ENCODE measurements around the gene GSTT2. TPM values are rescaled to one million over a fixed set of nuclear protein-coding genes. Genes with fewer than 3 reads are reported as not detected.

GSTT2 gene
- total and polyA plus RNA-seq, 2 donors (not counting 3 experiments of a cell fraction or from before 2014, with no cell fraction given) = 3.0 TPM; not detected in 1

DNA sequence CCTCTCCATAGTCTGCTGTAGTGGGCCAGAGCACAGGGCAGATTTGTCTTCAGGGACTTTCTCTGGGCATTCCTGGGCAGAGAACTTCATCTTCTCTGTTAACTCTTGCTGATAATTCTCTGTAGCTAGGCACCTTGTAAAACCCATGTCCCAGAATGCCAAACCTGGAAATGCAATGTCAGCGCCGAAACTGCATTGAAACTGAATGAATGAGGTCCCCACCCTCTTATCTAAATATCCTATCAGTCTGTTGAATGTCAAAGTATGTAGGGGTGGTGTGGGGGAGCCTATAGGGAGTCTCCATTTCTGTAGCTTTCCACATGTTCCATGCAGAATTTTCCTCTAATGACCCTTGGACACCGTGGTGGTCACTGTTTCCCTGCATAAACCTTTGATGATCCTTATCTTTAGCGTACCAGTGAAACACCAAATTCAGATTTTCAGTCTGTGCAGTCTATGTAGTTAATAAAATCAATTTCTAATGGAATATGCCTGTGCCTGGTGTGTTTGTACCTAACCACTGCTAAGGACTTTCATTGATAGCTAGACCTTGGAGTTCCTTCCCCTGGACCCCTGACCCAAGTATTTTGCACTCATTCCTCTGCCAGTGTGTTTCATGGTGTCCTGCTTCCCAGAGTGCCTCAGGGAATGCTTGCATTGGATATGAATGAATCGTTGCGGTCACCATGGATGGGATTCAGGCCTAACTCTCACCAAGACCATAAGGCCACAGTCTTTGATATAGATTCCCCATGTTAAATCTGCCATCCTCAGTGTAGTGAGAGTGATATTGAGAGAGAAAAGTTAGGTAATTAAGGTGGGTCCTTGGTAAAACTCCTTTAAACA is 28.7 kb downstream of the GSTT2 start:
- Histone ChIP-seq H3K27ac (ENCODE audit: insufficient read depth, low read depth, low read length) (no peak overlapping the region), H3K27me3 (ENCODE audit: control insufficient read depth in 2 of 2, insufficient read depth in 2 of 2, low read length in 2 of 2) (no peaks in the 10 kb centered on the region), H3K4me1 (ENCODE audit: control insufficient read depth, extremely low read depth, insufficient read depth, low read length) (peaks cover 5% of the 10 kb centered on the region), H3K9me1 (replicated peaks; ENCODE audit: control insufficient read depth, extremely low read depth, insufficient read depth, low read length) (no peaks in the 10 kb centered on the region), H2AFZ (ENCODE audit: low read depth, low read length) (no peak overlapping the region), H3K36me3 (ENCODE audit: control insufficient read depth in 2 of 2, extremely low read depth in 1 of 2, insufficient read depth in 2 of 2, low read length in 2 of 2) (no peaks in the 10 kb centered on the region), H3K4me3 (replicated peaks in 1 of 3; ENCODE audit: insufficient read depth in 1 of 3, low read depth in 1 of 3, low read length in 3 of 3) (no peak overlapping the region), H3K4me2 (ENCODE audit: insufficient read depth, low read length) (no peak overlapping the region), H3K9me3 (replicated peaks; ENCODE audit: control insufficient read depth, insufficient read depth, low read length) (no peaks in the 10 kb centered on the region), H3K9ac (replicated peaks; ENCODE audit: extremely low read depth, insufficient read depth, low read length) (no peak overlapping the region), H3K79me2 (ENCODE audit: control insufficient read depth, insufficient read depth, low read length) (peaks cover 13% of the 10 kb centered on the region), H4K20me1 (replicated peaks; ENCODE audit: control insufficient read depth, extremely low read depth, insufficient read depth, low read length) (no peaks in the 10 kb centered on the region)
- no TSS peak for BruUV-seq (replicated peaks)
- ChIA-PET POLR2A (no interaction called here), CTCF (no interaction called here)
- FAIRE-seq (no peak), DNase-seq (ENCODE audit: low read depth, low spot score) (no peak)
- intact Hi-C loops (cut with micrococcal nuclease) (no loop called here), dilution Hi-C loops (cut with MboI; ENCODE audit: extremely low pct_ligation_motif_present, low sequenced_read_pairs) (no loop called here)
- TF ChIP-seq, protein P1, sequence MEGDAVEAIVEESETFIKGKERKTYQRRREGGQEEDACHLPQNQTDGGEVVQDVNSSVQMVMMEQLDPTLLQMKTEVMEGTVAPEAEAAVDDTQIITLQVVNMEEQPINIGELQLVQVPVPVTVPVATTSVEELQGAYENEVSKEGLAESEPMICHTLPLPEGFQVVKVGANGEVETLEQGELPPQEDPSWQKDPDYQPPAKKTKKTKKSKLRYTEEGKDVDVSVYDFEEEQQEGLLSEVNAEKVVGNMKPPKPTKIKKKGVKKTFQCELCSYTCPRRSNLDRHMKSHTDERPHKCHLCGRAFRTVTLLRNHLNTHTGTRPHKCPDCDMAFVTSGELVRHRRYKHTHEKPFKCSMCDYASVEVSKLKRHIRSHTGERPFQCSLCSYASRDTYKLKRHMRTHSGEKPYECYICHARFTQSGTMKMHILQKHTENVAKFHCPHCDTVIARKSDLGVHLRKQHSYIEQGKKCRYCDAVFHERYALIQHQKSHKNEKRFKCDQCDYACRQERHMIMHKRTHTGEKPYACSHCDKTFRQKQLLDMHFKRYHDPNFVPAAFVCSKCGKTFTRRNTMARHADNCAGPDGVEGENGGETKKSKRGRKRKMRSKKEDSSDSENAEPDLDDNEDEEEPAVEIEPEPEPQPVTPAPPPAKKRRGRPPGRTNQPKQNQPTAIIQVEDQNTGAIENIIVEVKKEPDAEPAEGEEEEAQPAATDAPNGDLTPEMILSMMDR (IDR thresholded peaks at IDR 0.05; ENCODE audit: extremely low read depth in 1 of 2, insufficient read depth in 1 of 2, low read depth in 1 of 2, low read length in 2 of 2) = no peak
- TF ChIP-seq MYC (IDR thresholded peaks at IDR 0.05; ENCODE audit: low read depth, low read length) (no peak), JUN (IDR thresholded peaks at IDR 0.05; ENCODE audit: borderline replicate concordance, insufficient read depth, insufficient read length, low read depth) (no peak), POLR2A (IDR thresholded peaks at IDR 0.05; ENCODE audit: low read depth, low read length) (no peak), POLR2AphosphoS5 (IDR thresholded peaks at IDR 0.05; ENCODE audit: insufficient read depth, low read depth, low read length) (no peak), GATA2 (IDR thresholded peaks at IDR 0.05; ENCODE audit: insufficient read depth, insufficient read length, low read depth, low read length) (no peak), FOS (IDR thresholded peaks at IDR 0.05; ENCODE audit: borderline replicate concordance, insufficient read depth, low read length) (no peak), EZH2 (IDR thresholded peaks at IDR 0.05; ENCODE audit: borderline replicate concordance, low read depth, low read length, severe bottlenecking) (no peak)
- TF ChIP-seq, protein P2, sequence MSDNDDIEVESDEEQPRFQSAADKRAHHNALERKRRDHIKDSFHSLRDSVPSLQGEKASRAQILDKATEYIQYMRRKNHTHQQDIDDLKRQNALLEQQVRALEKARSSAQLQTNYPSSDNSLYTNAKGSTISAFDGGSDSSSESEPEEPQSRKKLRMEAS (IDR thresholded peaks at IDR 0.05; ENCODE audit: insufficient read depth, insufficient read length) = no peak

All from endothelial cell of umbilical vein (primary cell).